OCI-LY7 (cell line): ENCODE data around the gene IPP. TPM values are rescaled to one million over a fixed set of nuclear protein-coding genes. Genes with fewer than 3 reads are reported as not detected.

ENCODE experiments used
- BruUV-seq: library from RNA; stranded (reverse); fragments of 400-500 nt; replicated peaks from 2 replicates; lab custom pipeline; 2021; lab: Mats Ljungman, UMichigan
- CTCF ChIA-PET: fragments of 300-600 bp; sonication (Branson Sonifier 250); formaldehyde crosslinking; loops from one replicate; lab custom pipeline; 2022; ENCODE audit warnings: antibody characterized with exemption; ENCODE audit not compliant: unreplicated experiment; lab: Charles Lee
- POLR2A ChIA-PET: fragments of 300-600 bp; sonication (Branson Sonifier 250); formaldehyde crosslinking; loops from one replicate; lab custom pipeline; 2022; ENCODE audit warnings: antibody characterized with exemption; lab: Charles Lee
- DNase-seq: peaks from one replicate; pipeline ENCODE4 v3.0.0-alpha.2; 2015; ENCODE audit warnings: low spot score
- H2AFZ ChIP-seq: fragments of 200-600 bp; sonication (generic), shearing (Covaris generic); 2 replicates; pipeline ENCODE4 v1.6.1; 2014; ENCODE audit warnings: mild to moderate bottlenecking, antibody characterized with exemption, low read length, moderate library complexity
- H3K27ac ChIP-seq: fragments of 200-600 bp; sonication (generic); 2 replicates; pipeline ENCODE4 v1.5.1; 2014; ENCODE audit warnings: mixed run types, low read depth, mild to moderate bottlenecking, moderate library complexity, low read length, inconsistent platforms; ENCODE audit not compliant: poor library complexity, severe bottlenecking
- H3K36me3 ChIP-seq: fragments of 200-600 bp; sonication (generic); 2 replicates; pipeline ENCODE4 v1.6.1; 2014; ENCODE audit warnings: mild to moderate bottlenecking, antibody characterized with exemption, low read length, moderate library complexity, mixed read lengths; ENCODE audit not compliant: insufficient read depth
- H3K4me1 ChIP-seq: fragments of 200-600 bp; sonication (generic); 2 replicates; pipeline ENCODE4 v1.5.1; 2014; ENCODE audit warnings: mild to moderate bottlenecking, low read length; ENCODE audit not compliant: insufficient read depth, poor library complexity, severe bottlenecking
- H3K4me2 ChIP-seq: fragments of 200-600 bp; sonication (generic); 2 replicates; pipeline ENCODE4 v1.6.1; 2014; ENCODE audit warnings: mild to moderate bottlenecking, low read length
- H3K4me3 ChIP-seq: fragments of 200-600 bp; sonication (generic); 2 replicates; pipeline ENCODE4 v1.5.1; 2014; ENCODE audit warnings: mild to moderate bottlenecking, low read depth, low read length; ENCODE audit not compliant: poor library complexity, severe bottlenecking
- H3K79me2 ChIP-seq: fragments of 200-600 bp; sonication (generic); 2 replicates; pipeline ENCODE4 v1.6.1; 2016; ENCODE audit warnings: low read depth, mild to moderate bottlenecking, low read length, moderate library complexity, mixed read lengths; ENCODE audit not compliant: insufficient read depth
- H3K9me2 ChIP-seq: fragments of 200-600 bp; sonication (generic); 2 replicates; pipeline ENCODE4 v1.6.1; 2016; ENCODE audit warnings: mild to moderate bottlenecking, low read length, mixed read lengths; ENCODE audit not compliant: insufficient read depth
- H3K9me3 ChIP-seq: fragments of 200-600 bp; sonication (generic); 2 replicates; pipeline ENCODE4 v1.6.1; 2014; ENCODE audit warnings: mild to moderate bottlenecking, mixed run types, low read length, mixed read lengths
- H4K20me1 ChIP-seq: fragments of 200-600 bp; sonication (generic); 2 replicates; pipeline ENCODE4 v1.6.1; 2014; ENCODE audit warnings: mild to moderate bottlenecking, antibody characterized with exemption, low read length, moderate library complexity, mixed read lengths; ENCODE audit not compliant: insufficient read depth
- EZH2phosphoT487 ChIP-seq: fragments of 200-600 bp; sonication (generic); IDR thresholded peaks from 2 replicates; pipeline ENCODE4 v1.6.1; 2018; ENCODE audit warnings: low read depth, borderline replicate concordance, mild to moderate bottlenecking, mixed run types, antibody characterized with exemption, low read length, moderate library complexity, mixed read lengths
- intact Hi-C: fragments of 100-400 bp; cut with micrococcal nuclease; formaldehyde crosslinking; loops from one replicate; pipeline ENCODE4 v1.10.0; 2022; ENCODE audit not compliant: unreplicated experiment
- total RNA-seq, 2 experiments: library from RNA; depleted of rRNA in 1 of 2; stranded (reverse); fragments of >200 nt in 1 of 2; shearing (Covaris generic) in 1 of 2; gene quantifications; 2 replicates each; pipeline ENCODE4 v1.2.3, GENCODE V29; 2014 to 2022
- TF ChIP-seq, protein P1 (sequence below): fragments of 200-600 bp; sonication (generic); conservative IDR thresholded peaks from 2 replicates; pipeline ENCODE4 v1.5.1; 2014; ENCODE audit warnings: mild to moderate bottlenecking, antibody characterized with exemption, low read length, moderate library complexity, mixed read lengths

IPP gene
- total RNA-seq, 2 experiments from 2014 or later: 4.6 to 17.9 TPM

DNA sequence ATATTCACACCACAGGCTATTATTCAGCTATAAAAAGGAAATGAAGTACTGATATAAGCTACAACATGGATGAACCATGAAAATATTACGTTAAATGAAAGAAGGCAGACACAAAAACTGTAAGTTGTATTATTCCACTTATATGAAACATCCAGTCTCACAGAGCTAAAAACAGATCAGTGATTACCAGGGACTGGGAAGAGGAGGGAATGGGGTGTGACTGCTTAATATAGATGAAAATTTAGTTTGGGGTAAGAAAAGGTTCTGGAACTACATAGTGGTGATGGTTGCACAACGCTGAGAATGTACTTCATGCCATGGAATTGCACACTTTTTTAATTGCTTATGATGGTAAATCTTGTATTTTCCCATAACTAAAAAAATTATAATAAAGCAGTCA is 83.6 kb downstream of the IPP start:
- POLR2A ChIA-PET: interaction anchor here (0.7 to 1.1 kb wide), 3 partner anchors 10 to 22 kb away, joined by 3 to 5 read pairs (median 3); no protein-coding TSS in a partner anchor
- no peak overlapping the region for H3K4me3 ChIP-seq
- no peak for TF ChIP-seq EZH2phosphoT487
- TF ChIP-seq, protein P1, sequence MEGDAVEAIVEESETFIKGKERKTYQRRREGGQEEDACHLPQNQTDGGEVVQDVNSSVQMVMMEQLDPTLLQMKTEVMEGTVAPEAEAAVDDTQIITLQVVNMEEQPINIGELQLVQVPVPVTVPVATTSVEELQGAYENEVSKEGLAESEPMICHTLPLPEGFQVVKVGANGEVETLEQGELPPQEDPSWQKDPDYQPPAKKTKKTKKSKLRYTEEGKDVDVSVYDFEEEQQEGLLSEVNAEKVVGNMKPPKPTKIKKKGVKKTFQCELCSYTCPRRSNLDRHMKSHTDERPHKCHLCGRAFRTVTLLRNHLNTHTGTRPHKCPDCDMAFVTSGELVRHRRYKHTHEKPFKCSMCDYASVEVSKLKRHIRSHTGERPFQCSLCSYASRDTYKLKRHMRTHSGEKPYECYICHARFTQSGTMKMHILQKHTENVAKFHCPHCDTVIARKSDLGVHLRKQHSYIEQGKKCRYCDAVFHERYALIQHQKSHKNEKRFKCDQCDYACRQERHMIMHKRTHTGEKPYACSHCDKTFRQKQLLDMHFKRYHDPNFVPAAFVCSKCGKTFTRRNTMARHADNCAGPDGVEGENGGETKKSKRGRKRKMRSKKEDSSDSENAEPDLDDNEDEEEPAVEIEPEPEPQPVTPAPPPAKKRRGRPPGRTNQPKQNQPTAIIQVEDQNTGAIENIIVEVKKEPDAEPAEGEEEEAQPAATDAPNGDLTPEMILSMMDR: no peak
- no TSS peak for BruUV-seq
- H3K4me2 ChIP-seq: no peak overlapping the region
- peaks cover 4% of the 10 kb centered on the region for H3K4me1 ChIP-seq
- H3K9me2 ChIP-seq: no peaks in the 10 kb centered on the region
- H3K9me3 ChIP-seq: no peaks in the 10 kb centered on the region
- no peak for DNase-seq
- H3K27ac ChIP-seq: no peak overlapping the region
- H2AFZ ChIP-seq: no peak overlapping the region
- peaks cover 6% of the 10 kb centered on the region; the same call in 1 of the 2 replicates for H4K20me1 ChIP-seq
- CTCF ChIA-PET: no interaction called here
- peaks cover 56% of the 10 kb centered on the region for H3K36me3 ChIP-seq
- intact Hi-C loops: no loop called here
- peaks cover 99% of the 10 kb centered on the region for H3K79me2 ChIP-seq

DNA sequence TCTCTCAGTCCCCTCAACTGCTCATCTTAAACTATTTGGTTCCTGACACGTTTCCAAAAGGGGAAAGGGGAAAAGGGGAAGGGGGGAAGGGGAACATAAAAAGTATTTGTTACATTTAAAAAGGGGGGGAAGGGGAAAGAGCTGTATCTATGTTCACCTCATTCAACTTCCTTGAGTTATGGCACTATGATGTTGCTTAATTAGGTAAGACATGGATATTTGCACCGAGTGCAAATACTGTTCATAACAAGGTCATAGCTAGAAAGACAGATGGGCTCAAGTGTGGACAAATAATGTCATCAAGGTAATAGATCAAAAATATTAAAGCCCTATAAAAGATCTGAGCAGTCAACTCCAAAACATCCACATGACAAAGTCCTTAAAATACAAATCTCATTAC is 90.1 kb downstream of the IPP start:
- Histone ChIP-seq H3K27ac (no peak overlapping the region), H3K4me1 (no peaks in the 10 kb centered on the region), H3K79me2 (peaks cover 47% of the 10 kb centered on the region), H3K4me3 (no peak overlapping the region), H3K9me2 (no peaks in the 10 kb centered on the region), H3K36me3 (peaks cover 68% of the 10 kb centered on the region), H2AFZ (no peak overlapping the region), H3K9me3 (no peaks in the 10 kb centered on the region), H4K20me1 (peaks cover 6% of the 10 kb centered on the region; the same call in 1 of the 2 replicates), H3K4me2 (no peak overlapping the region)
- TF ChIP-seq EZH2phosphoT487: no peak
- TF ChIP-seq, protein P1: no peak
- POLR2A ChIA-PET: interaction anchor here (0.6 to 1.1 kb wide), 4 partner anchors 9 to 1689 kb away, joined by 3 to 5 read pairs (median 3); no protein-coding TSS in a partner anchor
- CTCF ChIA-PET: no interaction called here
- no TSS peak for BruUV-seq
- DNase-seq: no peak
- intact Hi-C loops: no loop called here

- H2AFZ ChIP-seq: no peak overlapping the region
- H3K4me3 ChIP-seq: no peak overlapping the region
- TF ChIP-seq, protein P1: no peak
- TF ChIP-seq EZH2phosphoT487: no peak
- no peak overlapping the region for H3K4me2 ChIP-seq
- H3K9me3 ChIP-seq: no peaks in the 10 kb centered on the region
- H3K27ac ChIP-seq: no peak overlapping the region
- H3K79me2 ChIP-seq: peaks cover 36% of the 10 kb centered on the region
- no peaks in the 10 kb centered on the region for H3K9me2 ChIP-seq
- H3K4me1 ChIP-seq: no peaks in the 10 kb centered on the region
- peaks cover 6% of the 10 kb centered on the region; the same call in 1 of the 2 replicates for H4K20me1 ChIP-seq
- ChIA-PET POLR2A (interaction anchor here (0.6 to 1.1 kb wide), 4 partner anchors 10 to 27 kb away, joined by 3 to 5 read pairs (median 4); no protein-coding TSS in a partner anchor), CTCF (no interaction called here)
- intact Hi-C loops: no loop called here
- no TSS peak for BruUV-seq
- H3K36me3 ChIP-seq: peaks cover 74% of the 10 kb centered on the region
- no peak for DNase-seq
These were observed 91.2 kb downstream of the IPP start for GRCh38 chr1:45659222-45659621.
